IPS DF 6.9 (cell line): ENCODE results near the gene MARK3.
"Not testable (repeated sequence)": the region's sequence is repeated elsewhere in the genome, so short reads cannot be mapped to it uniquely, and the experiment has no call there.

Source experiments
- DNase-seq: peaks from one replicate; pipeline ENCODE4 v3.0.0-alpha.2; 2013; ENCODE audit warnings: low read depth, low spot score
- H3K27ac ChIP-seq: one replicate; pipeline ENCODE4 v1.5.1; 2013; ENCODE audit warnings: low read length, control low read depth
- H3K27me3 ChIP-seq: 2 replicates; pipeline ENCODE4 v1.6.1; 2013; ENCODE audit warnings: mild to moderate bottlenecking, low read length; ENCODE audit not compliant: control insufficient read depth, insufficient read depth
- H3K36me3 ChIP-seq: 2 replicates; pipeline ENCODE4 v1.6.1; 2013; ENCODE audit warnings: low read length; ENCODE audit not compliant: control insufficient read depth, insufficient read depth
- H3K4me1 ChIP-seq: 2 replicates; pipeline ENCODE4 v1.6.1; 2013; ENCODE audit warnings: low read length; ENCODE audit not compliant: control insufficient read depth, insufficient read depth
- H3K4me3 ChIP-seq: 2 replicates; pipeline ENCODE4 v1.5.1; 2013; ENCODE audit warnings: mild to moderate bottlenecking, low read length
- H3K9me3 ChIP-seq: 2 replicates; pipeline ENCODE4 v1.6.1; 2013; ENCODE audit warnings: low read length, inconsistent platforms; ENCODE audit not compliant: control insufficient read depth, insufficient read depth
- WGBS: extraction: QIAGEN DNeasy Blood & Tissue Kit; methylation state at CpG from one replicate; pipeline ENCODE4 v1.1.7; 2013; ENCODE audit warnings: mixed read lengths, missing lambda C conversion rate; ENCODE audit not compliant: insufficient read length, insufficient coverage; 5-methylcytosine and 5-hydroxymethylcytosine counted together

The MARK3 gene

DNA sequence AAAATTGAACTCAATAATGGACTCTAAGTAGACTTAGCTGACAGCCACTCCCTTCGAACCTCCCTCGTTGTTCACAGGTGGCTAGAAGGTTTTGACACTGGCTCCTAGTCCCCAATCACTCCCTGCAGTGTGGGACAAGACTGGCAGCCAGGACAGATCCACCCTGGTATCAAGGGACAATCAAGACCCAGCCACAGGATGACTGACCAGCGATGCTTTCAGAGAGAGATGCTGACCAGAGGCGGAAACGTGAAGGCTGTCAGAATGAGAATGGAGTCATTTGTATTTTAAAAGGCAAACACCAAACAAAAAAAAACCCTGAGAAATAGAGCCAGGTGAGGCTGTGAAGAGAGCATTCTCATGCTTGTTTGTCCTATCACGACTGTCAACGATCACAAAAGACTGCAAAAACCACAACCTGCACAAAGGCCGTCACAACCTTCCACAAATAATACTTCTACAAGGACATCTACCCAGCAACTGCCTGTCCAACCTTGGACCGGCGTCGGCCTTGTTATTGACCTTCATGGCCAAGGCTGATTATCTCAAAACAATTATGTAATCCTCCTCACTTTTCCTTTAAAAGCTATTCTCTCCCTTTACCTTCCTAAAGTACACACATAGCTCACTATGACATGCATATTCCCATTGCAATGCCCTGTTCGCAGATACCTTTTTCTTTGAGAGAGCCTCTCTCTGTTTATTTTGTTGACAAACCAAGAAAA is 38.0 kb upstream of the MARK3 start:
- no peaks in the 10 kb centered on the region for H3K9me3 ChIP-seq
- WGBS: no CpG with 5 or more reads among the region's 12 CpGs
- peaks cover 1% of the 10 kb centered on the region; the same call in 1 of the 2 replicates for H3K4me1 ChIP-seq
- no peak for DNase-seq
- no peaks in the 10 kb centered on the region for H3K27me3 ChIP-seq
- H3K4me3 ChIP-seq: no peak overlapping the region
- H3K27ac ChIP-seq: no peak overlapping the region
- H3K36me3 ChIP-seq: peaks cover 10% of the 10 kb centered on the region; the same call in 1 of the 2 replicates

DNA sequence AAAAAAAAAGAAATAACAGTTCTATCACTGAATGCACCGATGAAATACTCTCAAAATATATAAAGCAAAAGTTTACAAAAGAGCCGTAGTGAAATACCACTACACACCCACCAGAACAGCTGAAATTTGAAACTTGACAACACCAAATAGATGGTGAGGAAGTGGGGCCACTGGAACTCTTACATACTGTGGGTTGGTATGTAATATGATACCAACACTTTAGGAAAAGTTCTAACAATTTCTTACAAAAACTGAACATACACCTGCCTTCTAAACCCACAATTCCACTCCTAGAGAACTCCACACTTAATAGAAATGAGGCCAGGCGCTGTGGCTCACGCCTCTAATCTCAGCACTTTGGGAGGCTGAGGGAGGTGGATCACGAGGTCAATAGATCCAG is 37.1 kb upstream of the MARK3 start:
- no peaks in the 10 kb centered on the region for H3K27me3 ChIP-seq
- no peak overlapping the region for H3K27ac ChIP-seq
- peaks cover 5% of the 10 kb centered on the region; the same call in 1 of the 2 replicates for H3K36me3 ChIP-seq
- H3K9me3 ChIP-seq: no peaks in the 10 kb centered on the region
- H3K4me1 ChIP-seq: peaks cover 1% of the 10 kb centered on the region; the same call in 1 of the 2 replicates
- H3K4me3 ChIP-seq: no peak overlapping the region
- DNase-seq: no peak
- no CpG with 5 or more reads among the region's 5 CpGs for WGBS

DNA sequence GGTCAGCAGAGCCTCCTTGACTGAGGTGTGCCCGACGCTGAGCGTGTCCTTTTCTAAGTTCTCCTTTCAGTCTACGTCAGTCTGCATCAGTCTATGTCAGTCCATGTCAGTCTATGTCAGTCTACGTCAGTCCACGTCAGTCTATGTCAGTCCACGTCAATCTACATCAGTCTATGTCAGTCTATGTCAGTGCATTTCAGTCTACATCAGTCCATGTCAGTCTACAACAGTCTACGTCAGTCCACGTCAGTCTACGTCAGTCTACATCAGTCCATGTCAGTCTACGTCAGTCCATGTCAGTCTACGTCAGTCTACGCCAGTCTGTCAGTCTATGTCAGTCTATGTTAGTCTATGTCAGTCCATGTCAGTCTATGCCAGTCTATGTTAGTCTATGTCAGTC is 35.2 kb upstream of the MARK3 start:
- no CpG with 5 or more reads among the region's 13 CpGs for WGBS
- no peak for DNase-seq
- no peaks in the 10 kb centered on the region for H3K9me3 ChIP-seq
- no peak overlapping the region for H3K27ac ChIP-seq
- H3K36me3 ChIP-seq: no peaks in the 10 kb centered on the region; the same call in 1 of the 2 replicates
- peaks cover 3% of the 10 kb centered on the region; the same call in 1 of the 2 replicates for H3K4me1 ChIP-seq
- H3K4me3 ChIP-seq: no peak overlapping the region
- no peaks in the 10 kb centered on the region for H3K27me3 ChIP-seq

DNA sequence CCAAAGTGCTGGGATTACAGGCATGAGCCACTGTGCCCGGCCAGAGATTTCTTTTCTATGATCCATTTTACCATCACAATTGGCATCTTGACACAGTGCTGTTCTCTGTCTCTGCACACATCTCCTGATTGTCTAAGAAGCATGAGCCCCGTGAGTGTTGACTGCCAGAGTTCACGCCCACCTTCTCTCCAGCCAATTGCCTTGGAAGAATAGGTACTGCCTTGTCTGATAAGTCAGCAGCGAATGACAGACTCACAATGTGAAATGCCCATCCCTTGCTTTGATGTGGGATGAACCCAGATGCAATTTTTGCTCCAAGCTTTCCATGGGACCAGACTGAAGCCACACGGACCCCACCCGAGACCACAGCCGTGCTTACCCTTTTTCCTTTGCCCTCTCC is 31.9 kb upstream of the MARK3 start:
- Histone ChIP-seq H3K4me1 (peaks cover 5% of the 10 kb centered on the region; the same call in 1 of the 2 replicates), H3K36me3 (no peaks in the 10 kb centered on the region), H3K27ac (no peak overlapping the region), H3K4me3 (no peak overlapping the region), H3K9me3 (no peaks in the 10 kb centered on the region), H3K27me3 (no peaks in the 10 kb centered on the region)
- WGBS: no CpG with 5 or more reads among the region's 7 CpGs
- no peak for DNase-seq

DNA sequence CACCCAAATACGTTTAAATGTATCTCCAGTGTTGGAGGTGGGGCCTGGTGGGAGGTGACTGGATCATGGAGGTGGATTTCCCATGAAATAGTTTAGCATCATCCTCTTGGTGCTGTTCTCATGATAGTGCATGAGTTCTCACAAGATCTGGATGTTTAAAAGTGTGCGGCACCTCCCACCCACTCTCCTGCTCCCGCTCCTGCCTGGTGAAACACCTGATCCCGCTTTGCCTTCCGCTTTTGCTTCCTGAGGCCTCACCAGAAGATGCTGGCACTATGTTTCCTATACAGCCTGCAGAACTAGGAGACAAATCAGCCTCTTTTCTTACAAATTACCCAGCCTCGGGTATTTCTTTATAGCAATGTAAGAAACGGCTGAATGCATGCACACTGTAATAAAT is 31.1 kb upstream of the MARK3 start:
- Histone ChIP-seq H3K4me3 (no peak overlapping the region), H3K9me3 (no peaks in the 10 kb centered on the region), H3K4me1 (peaks cover 5% of the 10 kb centered on the region; the same call in 1 of the 2 replicates), H3K36me3 (no peaks in the 10 kb centered on the region), H3K27ac (no peak overlapping the region), H3K27me3 (no peaks in the 10 kb centered on the region)
- no CpG with 5 or more reads among the region's 7 CpGs for WGBS
- no peak for DNase-seq

DNA sequence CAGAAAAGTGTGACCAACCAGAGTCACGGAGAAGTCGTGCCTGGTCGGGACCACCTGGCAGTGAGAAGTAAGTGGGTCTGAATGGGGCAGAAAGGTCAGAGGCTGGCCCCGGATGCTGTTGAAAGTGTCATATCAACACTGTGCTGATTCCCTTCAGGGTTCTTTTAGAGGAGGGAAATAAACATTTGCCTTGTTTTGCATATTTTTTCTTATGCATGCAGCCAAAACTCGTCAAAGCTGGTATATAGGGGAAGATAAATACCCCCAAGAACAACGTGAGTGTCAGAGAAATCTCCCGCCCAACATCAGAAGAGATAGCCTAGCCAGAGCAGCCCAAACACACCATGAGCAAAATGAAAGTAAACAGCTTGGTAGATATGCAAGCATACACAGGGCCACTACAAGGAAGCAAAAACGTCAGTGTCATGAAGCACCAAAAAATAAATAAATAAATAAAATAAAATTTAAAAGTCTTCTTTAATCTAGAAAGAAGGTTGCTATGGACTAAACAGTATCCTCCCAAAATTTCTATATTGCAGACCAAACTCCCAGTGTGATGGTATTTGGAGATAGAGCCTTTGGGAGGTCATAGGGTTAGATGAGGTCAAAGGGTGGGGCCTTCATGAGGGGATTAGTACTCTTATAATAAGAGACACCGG is 29.1 kb upstream of the MARK3 start:
- Histone ChIP-seq H3K9me3 (no peaks in the 10 kb centered on the region), H3K4me3 (no peak overlapping the region), H3K4me1 (peaks cover 5% of the 10 kb centered on the region; the same call in 1 of the 2 replicates), H3K36me3 (no peaks in the 10 kb centered on the region), H3K27ac (no peak overlapping the region), H3K27me3 (no peaks in the 10 kb centered on the region)
- no CpG with 5 or more reads among the region's 9 CpGs for WGBS
- DNase-seq: no peak

DNA sequence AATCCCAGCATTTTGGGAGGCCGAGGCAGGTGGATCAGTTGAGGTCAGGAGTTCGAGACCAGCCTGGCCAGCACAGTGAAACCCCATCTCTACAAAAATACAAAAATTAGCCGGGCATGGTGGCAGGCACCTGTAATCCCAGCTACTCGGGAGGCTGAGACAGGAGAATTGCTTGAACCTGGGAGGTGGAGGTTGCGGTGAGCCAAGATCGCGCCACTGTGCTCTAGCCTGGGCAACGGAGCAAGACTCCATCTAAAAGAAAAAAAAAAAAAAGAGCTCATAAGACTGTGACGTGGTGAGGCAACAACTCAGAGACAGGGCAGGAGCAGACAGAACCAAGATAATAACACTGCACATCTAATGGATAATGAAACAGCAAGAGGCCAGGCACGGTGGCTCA is 27.7 kb upstream of the MARK3 start:
- H3K27ac ChIP-seq, H3K27me3 ChIP-seq, H3K4me3 ChIP-seq, DNase-seq, H3K4me1 ChIP-seq, H3K9me3 ChIP-seq, H3K36me3 ChIP-seq: not testable (repeated sequence)
- no CpG with 5 or more reads among the region's 10 CpGs for WGBS

DNA sequence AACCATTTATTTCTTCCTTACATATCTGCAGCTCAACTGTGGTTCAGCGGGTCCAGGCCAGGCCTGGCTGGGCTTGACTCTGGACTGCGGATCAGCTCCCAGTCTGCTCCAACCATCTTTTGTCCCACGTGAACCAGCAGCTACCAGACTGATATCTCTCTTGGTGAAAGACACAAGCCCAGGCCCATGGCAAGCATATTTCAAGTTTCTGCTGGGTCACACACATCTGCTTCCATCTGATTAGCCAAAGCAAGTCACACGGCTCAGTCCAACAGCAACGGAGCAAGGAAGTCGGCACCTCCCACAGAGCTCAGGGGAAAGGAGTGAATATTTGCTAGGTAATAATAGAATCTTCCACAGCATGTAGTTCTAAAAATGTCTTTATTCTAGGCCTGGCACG is 24.7 kb upstream of the MARK3 start:
- DNase-seq: no peak
- Histone ChIP-seq H3K27me3 (no peaks in the 10 kb centered on the region), H3K4me1 (peaks cover 3% of the 10 kb centered on the region; the same call in 1 of the 2 replicates), H3K27ac (no peak overlapping the region), H3K36me3 (no peaks in the 10 kb centered on the region), H3K4me3 (no peak overlapping the region), H3K9me3 (no peaks in the 10 kb centered on the region)
- WGBS: no CpG with 5 or more reads among the region's 7 CpGs

DNA sequence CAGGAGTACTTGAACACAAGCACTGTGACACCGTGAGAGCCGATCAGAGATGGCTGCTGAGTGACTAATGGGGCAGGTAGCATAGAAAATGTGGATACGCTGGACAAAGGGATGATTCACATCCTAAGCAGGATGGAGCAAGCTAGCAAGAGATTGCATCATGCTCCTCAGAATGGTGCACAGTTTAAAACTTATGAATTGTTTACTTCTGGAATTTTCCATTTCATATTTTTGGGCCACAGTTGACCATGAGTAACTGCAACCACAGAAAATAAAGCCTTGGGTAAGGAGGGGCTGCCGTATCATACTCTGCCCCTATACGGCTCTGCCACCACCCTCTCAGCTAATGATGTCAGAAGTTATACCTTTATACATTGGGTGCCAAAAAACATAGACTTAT is 23.3 kb upstream of the MARK3 start:
- Histone ChIP-seq H3K4me3 (no peak overlapping the region), H3K27ac (no peak overlapping the region), H3K9me3 (no peaks in the 10 kb centered on the region), H3K36me3 (no peaks in the 10 kb centered on the region), H3K4me1 (no peaks in the 10 kb centered on the region), H3K27me3 (no peaks in the 10 kb centered on the region)
- WGBS: no CpG with 5 or more reads among the region's 5 CpGs
- no peak for DNase-seq

DNA sequence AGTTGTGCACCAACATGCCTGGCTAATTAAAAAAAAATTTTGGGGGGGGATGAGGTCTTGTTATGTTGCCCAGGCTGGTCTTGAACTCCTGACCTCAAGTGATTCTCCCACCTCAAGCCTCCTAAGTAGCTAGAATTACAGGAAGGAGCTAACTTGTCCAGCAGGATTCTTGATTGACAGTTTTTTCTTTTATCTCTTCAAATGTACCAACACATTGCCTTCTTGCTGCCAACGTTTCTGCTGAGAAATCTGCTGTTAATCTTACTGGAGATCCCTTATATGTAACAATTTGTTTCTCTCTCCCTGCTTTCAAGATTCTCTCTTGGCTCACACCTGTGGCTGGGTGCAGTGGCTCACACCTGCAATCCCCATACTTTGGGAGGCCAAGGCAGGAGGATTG is 22.4 kb upstream of the MARK3 start:
- WGBS: no CpG with 5 or more reads among the region's 1 CpG
- H3K4me3 ChIP-seq: no peak overlapping the region
- H3K4me1 ChIP-seq: no peaks in the 10 kb centered on the region
- no peak for DNase-seq
- H3K27ac ChIP-seq: no peak overlapping the region
- H3K9me3 ChIP-seq: no peaks in the 10 kb centered on the region
- no peaks in the 10 kb centered on the region for H3K27me3 ChIP-seq
- no peaks in the 10 kb centered on the region for H3K36me3 ChIP-seq
